HFF-Myc (cell line): ENCODE results near the gene GABRR2.

Experiments
- DNase-seq: peaks from one replicate; pipeline ENCODE4 v3.0.0-alpha.2; 2011; ENCODE audit warnings: low read depth; ENCODE audit errors: extremely low read depth
- H3K4me3 ChIP-seq: replicated peaks from 2 replicates; pipeline ENCODE4 v1.5.1; 2011; ENCODE audit warnings: low read depth, mild to moderate bottlenecking, control low read depth, low read length
- TF ChIP-seq, protein P1 (sequence below): IDR thresholded peaks from 2 replicates; pipeline ENCODE4 v1.5.1; 2012; ENCODE audit warnings: mild to moderate bottlenecking, low read depth, low read length, control low read depth; ENCODE audit errors: missing control alignments

GABRR2 gene

DNA sequence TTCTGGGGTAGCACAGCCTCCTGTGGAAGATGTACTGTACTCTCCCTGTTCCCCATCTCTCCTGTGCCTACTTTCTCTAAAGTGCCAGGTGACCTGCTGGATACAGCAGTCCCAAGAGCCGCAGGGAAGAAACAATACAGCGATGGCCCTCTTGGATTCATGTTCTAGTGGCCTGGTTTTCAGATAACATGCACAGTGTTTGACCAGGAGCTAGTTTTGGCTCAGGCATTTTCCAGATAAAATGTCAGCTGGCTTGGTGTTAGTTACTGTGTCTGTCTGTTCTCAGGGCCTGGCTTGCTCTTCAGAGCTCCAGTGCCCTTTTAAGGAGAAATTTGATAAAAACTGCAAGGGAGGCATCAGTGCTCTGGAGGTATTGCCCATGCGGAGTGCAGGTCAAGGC is 41.3 kb downstream of the GABRR2 start:
- no peak for DNase-seq
- H3K4me3 ChIP-seq: no peak overlapping the region
- TF ChIP-seq, protein P1, sequence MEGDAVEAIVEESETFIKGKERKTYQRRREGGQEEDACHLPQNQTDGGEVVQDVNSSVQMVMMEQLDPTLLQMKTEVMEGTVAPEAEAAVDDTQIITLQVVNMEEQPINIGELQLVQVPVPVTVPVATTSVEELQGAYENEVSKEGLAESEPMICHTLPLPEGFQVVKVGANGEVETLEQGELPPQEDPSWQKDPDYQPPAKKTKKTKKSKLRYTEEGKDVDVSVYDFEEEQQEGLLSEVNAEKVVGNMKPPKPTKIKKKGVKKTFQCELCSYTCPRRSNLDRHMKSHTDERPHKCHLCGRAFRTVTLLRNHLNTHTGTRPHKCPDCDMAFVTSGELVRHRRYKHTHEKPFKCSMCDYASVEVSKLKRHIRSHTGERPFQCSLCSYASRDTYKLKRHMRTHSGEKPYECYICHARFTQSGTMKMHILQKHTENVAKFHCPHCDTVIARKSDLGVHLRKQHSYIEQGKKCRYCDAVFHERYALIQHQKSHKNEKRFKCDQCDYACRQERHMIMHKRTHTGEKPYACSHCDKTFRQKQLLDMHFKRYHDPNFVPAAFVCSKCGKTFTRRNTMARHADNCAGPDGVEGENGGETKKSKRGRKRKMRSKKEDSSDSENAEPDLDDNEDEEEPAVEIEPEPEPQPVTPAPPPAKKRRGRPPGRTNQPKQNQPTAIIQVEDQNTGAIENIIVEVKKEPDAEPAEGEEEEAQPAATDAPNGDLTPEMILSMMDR: no peak

GRCh38 chr6:89272596-89272995 is 42.5 kb downstream of the GABRR2 start:
- no peak for DNase-seq
- H3K4me3 ChIP-seq: no peak overlapping the region
- TF ChIP-seq, protein P1: no peak

- no peak for DNase-seq
- H3K4me3 ChIP-seq: no peak overlapping the region
- TF ChIP-seq, protein P1: no peak
Observed at GRCh38 chr6:89270951-89271721, 44.0 kb downstream of the GABRR2 start.

DNA sequence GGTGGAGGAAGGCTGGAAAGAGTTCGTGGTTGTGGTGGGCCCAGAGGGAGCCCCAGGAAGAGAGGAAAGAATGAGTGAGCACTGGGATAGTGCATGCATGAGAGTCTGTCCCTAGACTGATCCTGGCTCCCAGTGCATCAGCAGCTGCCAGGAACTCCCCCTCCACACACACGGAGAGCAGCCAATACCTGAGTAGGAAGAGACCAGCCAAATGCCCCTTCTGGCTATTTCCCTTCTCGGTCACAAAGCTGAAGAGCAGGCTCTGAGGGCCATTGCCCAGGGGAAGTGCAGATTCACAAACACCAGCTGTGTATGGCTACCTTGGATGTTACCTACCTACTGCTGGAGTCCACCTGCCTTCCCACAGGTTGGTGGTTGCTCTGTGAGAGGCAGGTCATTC is 45.1 kb downstream of the GABRR2 start:
- DNase-seq: no peak
- no peak overlapping the region for H3K4me3 ChIP-seq
- TF ChIP-seq, protein P1: no peak

- TF ChIP-seq, protein P1: no peak
- DNase-seq: no peak
- H3K4me3 ChIP-seq: no peak overlapping the region
Observed at GRCh38 chr6:89269252-89269651, 45.8 kb downstream of the GABRR2 start.

- H3K4me3 ChIP-seq: no peak overlapping the region
- no peak for DNase-seq
- TF ChIP-seq, protein P1: no peak
Observed at GRCh38 chr6:89268776-89269175, 46.3 kb downstream of the GABRR2 start.

DNA sequence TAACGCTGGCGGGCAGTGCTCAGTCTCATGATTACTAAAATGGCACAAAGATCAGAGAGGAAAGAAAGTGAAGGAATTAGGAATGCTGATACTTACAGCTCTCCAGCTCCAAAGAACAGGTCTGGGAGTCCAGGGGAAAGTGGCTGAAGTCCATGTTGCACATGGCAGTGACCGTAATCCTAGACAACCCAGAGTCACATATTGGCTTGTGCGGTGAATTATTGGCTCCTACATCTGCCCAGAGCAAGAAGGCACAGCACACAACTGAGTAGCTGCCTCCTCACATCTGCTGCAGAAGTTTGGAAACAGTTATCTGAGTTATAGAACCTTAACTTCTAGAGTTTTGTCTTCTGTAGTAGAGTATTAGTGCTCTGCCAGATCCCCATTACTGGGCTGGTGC is 47.2 kb downstream of the GABRR2 start:
- DNase-seq: no peak
- no peak overlapping the region for H3K4me3 ChIP-seq
- TF ChIP-seq, protein P1: no peak
